ENCODE data around the gene CBX8.

DNA sequence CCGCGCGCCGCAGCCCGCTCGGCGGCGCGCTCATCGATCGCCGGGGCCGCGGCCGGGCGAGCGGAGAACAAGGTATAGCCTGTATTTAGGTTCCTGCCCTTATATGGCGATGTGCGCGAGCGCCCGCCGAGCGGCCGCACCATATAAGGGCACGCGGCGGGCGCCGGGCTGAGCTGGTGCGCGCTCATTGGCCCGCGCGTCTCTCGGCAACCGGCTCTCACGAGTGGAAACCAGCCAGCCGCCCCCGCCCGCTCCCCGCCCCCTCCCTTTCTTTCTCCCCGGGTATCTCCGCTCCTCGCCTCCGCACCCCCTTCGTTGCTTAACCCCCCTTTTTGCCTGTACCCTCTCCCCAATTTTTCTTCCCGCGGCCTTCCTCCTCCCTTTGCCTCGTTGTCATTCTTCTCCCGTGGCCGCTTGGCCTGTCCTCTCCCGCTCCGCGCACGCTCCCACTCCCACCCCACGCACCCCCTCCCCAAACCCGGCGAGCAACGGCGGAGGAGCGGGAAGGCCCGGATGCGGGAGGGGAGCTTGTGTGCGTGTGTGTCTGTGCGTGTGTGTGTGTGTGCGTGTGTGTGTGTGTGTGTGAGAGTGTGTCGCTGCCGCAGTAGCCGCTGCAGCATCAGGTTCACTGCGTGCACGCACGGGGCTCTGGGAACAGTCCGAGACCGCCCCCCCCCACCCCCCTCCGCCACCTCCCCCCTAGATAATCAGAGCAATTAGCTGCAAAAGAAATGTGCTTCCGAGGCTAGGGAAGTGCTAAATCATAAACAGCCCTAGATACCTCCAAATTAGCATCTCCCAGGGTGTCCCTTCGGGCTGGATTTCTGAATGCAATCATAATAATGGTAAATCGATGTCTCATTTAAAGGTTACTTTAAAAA, 13.5 kb upstream of the CBX8 start:
- TF ChIP-seq POLR2A (IDR thresholded peaks at IDR 0.05) (no peak), EP300 (IDR thresholded peaks at IDR 0.05) (peak in 1 of 2 donors; percentile 13)
- TF ChIP-seq, protein P1, sequence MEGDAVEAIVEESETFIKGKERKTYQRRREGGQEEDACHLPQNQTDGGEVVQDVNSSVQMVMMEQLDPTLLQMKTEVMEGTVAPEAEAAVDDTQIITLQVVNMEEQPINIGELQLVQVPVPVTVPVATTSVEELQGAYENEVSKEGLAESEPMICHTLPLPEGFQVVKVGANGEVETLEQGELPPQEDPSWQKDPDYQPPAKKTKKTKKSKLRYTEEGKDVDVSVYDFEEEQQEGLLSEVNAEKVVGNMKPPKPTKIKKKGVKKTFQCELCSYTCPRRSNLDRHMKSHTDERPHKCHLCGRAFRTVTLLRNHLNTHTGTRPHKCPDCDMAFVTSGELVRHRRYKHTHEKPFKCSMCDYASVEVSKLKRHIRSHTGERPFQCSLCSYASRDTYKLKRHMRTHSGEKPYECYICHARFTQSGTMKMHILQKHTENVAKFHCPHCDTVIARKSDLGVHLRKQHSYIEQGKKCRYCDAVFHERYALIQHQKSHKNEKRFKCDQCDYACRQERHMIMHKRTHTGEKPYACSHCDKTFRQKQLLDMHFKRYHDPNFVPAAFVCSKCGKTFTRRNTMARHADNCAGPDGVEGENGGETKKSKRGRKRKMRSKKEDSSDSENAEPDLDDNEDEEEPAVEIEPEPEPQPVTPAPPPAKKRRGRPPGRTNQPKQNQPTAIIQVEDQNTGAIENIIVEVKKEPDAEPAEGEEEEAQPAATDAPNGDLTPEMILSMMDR (IDR thresholded peaks at IDR 0.05) = no peak
